Stimulated activated CD8-positive, alpha-beta memory T cell treated with anti-CD3 and anti-CD28 coated beads, Interleukin-15, amount 100 ng/mL, for 4 hours (primary cell): ENCODE results near the gene AKAP14.
"Not testable (repeated sequence)": the region's sequence is repeated elsewhere in the genome, so short reads cannot be mapped to it uniquely, and the experiment has no call there.

Source experiments
- DNase-seq, 2 donors: peaks; one replicate each; pipeline ENCODE4 v3.0.0-alpha.2; 2020; ENCODE audit warnings: low read depth in 2 of 2

AKAP14 gene

DNA sequence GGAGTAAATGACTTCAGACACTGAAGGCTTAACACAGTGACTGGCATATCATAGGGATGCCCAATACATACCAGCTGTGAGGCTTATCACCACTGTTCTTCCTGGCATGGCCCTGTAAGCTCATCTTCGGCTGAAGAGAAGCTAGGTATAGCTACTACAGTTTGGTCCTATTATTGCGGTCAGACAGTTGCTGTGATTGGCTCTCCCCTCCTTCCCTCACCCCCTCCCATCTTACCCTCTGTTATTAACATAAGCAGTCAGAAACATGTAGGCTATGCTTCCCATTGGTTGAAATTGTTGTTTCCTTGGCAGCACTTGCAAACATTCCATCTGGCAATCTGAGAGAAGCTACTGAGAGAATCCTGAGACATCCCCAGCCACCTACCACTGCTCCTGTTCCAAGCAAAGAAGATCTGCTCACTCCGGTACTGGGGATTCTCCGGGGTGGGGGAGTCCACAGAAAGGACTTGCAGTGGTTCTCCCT, at the start of gene AKAP14:
Gene AKAP14 (plus strand): TSS at position 51 of the 484 bp plus-strand sequence. CDS start 7,331 bp downstream, outside the sequence.
- DNase-seq: no peak

DNA sequence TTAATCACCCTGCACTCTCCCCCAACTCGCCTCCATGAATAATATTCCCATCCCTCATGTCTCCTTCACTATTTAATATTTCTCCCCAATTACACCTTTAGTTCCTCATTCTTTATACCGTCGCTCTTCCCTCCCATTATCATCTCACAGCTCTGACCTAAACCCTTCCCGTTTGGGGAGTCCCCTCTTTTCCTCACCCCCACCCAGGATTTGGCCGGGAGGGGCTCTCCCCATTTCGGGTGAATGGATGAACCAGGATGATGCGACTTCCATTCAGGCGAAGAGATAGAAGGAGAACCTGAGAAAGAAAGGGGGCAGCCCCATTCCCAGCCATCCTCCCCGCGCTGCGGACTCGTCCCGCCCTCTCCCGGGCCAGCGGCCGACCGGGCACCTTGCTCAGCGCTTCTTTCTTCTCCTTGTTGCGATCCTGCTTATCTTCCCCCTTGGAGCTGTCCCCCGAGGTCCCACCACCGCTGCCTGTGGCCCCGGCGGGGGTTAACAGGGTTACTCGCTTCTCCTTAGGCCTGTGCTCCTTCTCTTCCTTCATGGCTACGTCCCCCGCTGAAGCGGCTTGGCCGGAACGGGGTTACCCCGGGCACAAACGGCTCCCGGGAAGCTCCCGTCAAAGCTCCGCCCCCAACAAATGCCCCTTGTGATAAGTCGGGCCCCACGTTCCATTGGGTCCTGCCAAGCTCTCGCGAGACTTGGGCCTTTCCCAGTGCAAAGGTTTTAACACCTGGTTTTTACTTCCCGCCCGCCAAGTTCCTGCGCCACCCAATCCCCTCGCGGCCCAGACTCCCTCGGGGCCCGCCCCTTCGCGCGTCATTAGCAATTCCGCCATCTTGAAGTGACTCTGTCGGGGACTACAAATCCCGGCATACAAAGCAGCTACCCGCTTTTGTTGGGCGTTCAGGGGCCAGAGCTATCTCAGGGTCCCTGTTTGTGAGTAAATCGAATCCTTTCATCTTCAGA, 43.0 kb upstream of the AKAP14 start, which contains the start of gene UPF3B:
Gene UPF3B (minus strand): TSS at position 582 of the 972 bp plus-strand sequence. CDS start 35 bp downstream, at position 547.
- peak; percentile 87 to 89 for DNase-seq

DNA sequence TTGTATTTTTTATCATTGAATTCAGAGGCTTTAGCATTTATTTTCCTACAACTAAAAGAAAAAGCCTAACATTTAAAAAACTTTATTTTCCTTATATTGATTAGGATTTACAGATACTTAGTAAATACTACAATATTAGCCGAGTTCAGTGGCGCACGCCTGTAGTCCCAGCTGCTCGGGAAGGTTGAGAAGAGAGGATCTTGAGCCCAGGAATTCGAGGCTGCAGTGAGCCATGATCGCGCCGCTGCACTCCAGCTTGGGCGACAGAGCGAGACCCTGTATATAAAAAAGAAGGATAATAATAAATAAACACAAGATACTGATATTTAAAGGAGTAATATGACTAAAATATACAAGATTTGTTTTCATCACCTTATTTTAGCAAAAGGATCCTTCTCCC, 42.2 kb upstream of the AKAP14 start:
- DNase-seq: no peak

DNA sequence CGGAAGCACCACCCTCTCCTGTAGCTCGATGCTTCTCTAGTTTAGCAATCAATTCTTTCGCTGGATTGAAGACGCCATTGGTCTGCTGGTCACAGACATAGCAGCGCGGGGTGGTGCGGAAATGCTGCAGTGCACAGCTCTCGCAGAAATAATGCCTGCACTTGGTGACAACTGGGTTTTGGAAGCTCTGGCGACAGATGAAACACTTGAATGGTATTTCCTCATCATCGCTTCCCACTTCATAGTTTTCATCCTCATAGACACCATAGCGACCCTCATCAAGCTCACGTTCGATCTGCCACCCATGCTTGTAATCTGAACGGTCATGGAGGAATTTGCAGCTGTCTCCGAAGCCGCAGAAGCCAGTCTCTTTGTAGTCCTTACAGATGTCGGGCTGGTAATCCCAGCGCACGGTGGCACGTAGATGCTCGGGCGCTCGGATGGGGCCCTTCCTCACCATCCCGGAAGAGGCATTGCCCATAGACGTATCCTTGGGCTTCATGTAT, 25.0 kb upstream of the AKAP14 start:
- no peak for DNase-seq

DNA sequence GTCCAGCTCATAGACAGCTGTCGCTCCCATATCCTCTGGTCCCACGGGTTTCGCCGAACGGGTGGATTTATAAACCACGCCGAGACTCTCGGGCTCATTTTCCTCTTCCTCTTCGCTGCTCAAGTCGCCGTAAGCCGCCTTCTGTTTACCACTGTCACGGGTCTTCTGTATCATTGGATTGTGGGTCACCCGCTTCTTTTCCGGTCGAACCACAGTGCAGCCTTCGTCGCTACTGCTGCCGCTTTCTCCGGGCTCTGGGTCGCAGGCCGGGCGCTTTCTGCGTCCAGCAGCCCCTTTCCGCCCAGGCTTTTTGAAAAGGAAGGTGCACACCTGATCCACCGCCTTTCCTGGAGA, 24.5 kb upstream of the AKAP14 start:
- no peak for DNase-seq

DNA sequence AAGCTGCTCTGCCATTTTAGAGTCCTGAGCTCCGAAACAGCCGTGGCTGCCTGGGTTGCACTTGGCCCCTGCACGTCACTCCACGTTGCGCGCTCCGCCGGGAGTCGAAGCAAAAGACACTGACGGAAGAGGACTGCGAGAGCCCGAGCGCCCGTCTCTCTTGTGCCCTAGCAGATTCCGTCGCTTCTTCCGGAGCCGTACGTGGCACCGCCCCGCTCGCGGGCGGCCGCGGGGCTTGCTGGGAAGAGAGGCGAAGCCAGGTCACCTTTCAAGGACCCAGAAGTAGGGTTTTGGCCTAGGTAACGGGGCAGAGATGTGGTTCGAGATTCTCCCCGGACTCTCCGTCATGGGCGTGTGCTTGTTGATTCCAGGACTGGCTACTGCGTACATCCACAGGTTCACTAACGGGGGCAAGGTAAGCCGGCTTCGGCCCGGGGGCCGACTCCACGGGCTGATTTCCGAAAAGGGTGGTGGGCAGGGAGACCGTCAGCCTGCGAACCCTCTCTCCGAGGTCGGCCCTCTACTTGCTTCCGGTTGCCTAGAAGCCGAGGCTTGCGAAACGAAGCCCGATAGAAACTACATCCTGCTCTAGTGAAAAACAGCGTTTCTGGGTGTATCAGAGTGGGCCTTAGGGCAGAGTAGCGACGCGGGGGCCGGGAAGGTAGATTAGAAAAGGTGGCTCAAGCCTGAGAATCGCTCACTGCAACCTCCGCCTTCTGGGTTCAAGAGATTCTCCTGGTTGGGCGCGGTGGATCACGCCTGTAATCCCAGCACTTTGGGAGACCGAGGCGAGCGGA, 23.9 kb upstream of the AKAP14 start, which contains the start of the genes NDUFA1 and RNF113A:
Gene NDUFA1 (plus strand): TSS at position 234 of the 797 bp plus-strand sequence. CDS start 80 bp downstream, at position 314.
Gene RNF113A (minus strand): TSS at position 135 of the 797 bp plus-strand sequence. CDS start 120 bp downstream, at position 15.
- peak; percentile 68 to 72 for DNase-seq

DNA sequence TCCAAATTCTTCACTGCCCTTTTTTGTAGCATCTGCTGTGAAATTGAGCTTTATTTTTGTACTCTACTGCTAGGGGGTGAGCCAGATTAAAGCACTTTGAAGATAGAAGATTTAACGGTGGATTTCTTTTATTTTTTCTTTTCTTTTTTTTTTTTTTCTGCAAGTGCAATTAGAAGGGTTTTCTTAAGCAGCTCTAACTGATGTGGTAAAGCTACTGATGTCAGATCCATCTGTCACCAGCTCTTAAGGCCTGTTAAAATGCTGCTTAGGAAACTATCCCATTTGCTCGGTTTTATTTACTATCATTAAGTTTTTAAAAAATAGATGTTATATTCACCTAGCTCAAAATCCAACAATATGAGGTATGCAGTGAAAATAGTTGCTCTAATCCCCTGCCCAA, 17.0 kb upstream of the AKAP14 start:
- DNase-seq: no peak

DNA sequence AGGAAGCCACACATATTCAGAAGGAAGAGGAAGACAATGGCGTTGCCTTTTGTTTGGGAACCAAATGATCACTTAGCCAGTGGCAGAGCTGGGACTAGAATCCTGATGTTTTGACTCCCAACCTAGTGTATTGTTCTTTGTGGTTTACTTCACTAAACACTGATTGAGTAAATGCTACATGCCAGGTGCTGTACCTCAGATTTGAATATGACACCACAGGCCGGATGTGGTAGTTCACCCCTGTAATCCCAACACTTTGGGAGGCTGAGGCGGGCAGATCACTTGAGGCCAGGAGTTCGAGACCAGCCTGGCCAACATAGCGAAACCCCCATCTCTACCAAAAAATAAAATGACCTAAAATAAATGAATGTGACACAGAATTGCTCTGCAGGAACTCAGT, 15.6 kb upstream of the AKAP14 start:
- DNase-seq: no peak

DNA sequence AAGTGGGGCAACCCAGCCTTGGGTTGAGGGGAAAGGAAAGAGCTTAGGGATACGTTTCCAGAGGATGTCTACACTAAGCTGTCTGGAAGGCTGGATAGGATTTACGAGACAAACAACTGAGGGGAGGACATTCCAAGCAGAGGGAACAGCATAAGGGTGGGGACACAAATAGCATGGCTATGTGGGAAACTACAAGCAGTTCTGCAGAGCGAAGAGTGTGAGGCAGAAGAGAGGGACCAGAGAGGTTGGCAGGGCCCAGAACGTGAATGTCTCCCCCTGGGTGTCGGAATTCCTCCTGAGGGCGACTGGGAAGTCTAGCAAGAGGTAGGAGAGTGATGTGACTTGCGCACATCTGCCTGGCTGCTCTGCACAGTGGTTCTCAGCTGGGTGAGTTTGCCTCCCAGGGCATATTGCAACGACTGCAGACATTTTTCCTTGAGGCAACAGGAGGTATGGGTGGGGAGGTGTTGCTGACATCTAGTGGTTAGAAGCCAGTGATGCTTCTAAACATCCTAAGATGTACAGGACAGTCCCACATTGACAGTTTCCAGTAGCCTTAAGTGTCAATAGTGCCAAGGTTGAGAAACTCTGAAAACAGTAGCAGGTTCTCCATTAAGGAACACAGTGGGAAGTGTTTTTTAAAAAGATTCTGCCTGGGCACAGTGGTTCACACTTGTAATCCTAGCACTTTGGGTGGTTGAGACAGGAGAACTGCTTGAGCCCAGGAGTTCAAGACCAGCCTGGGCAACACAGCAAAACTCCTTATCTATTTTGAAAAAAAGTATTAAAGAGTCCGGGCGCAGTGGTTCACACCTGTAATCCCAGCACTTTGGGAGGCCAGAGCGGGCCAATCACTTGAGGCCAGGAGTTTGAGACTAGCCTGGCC, 14.9 kb upstream of the AKAP14 start:
- DNase-seq: no peak

DNA sequence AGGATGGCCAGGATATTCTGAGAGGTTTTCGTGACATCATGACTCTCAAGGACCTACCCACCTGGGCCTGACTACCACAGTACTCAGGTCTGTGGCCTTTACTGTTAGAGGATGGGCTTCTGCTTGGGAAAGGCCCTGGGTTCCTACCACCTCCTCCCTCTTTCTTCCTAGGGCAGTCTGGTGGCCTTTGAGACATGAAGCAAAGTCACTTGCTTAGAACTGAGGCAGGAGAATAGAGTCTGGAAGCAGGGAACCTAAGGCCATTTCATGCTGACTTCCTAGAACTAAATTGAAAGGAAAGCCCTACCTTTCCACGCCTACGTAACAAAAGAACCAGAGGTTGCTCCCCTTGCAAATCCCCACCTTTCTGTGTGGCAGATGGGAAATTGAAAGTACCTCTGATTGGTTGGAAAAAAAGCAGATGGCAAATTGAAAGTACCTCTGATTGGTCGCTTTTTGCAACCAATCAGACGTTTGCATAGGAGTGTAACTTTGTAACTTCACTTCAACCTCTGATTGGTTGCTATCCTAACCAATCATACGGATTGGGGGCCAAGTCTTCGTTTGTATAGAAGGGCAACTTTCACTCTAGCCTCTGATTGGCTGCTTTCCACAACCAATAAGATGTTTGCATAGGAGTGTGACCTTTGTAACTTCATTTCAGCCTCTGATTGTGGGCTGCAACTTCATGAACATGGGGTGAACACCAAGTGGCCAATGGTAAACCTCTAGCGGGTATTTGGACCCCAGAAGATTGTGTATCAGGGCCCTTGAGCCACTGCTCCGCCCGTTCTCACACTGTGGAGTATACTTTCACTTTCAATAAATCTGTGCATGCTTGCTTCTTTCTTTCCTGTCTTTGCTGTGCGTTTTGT, 9.9 kb upstream of the AKAP14 start:
- DNase-seq: no peak

DNA sequence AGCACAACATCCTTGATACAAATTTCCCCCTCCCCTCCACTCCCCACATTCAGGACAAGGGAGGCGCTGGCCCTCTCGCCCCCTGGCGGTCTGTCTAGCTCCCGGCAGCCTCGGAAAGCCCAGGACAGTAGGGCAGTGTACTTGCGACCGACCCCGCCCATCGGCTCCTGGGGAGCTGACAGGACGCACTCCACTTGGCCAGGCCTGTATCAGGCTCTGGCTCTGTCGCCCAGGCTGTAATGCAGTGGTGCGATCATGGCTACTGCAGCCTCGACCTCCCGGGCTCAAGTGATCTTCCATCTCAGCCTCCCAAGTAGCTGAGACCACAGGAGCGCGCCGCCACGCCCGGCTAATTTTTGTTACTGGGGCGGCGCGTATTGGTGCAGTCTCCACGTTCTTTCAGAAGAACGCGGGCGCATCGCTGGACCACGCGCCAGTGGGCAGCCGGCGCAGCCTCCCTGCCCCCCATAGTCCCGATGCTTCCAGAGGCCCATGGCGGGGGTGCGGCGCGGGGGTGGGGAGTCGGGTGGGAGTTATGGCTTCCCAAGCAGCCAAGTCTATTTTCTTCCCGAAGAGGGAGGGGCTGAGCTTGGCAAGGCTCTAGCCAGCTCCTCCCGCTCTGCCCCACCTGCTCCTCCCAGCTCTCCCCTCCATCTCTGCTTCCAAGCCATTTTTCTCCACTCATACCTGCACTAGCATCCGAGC, 7.8 kb upstream of the AKAP14 start:
- peak in 1 of 2 donors; percentile 22 for DNase-seq

DNA sequence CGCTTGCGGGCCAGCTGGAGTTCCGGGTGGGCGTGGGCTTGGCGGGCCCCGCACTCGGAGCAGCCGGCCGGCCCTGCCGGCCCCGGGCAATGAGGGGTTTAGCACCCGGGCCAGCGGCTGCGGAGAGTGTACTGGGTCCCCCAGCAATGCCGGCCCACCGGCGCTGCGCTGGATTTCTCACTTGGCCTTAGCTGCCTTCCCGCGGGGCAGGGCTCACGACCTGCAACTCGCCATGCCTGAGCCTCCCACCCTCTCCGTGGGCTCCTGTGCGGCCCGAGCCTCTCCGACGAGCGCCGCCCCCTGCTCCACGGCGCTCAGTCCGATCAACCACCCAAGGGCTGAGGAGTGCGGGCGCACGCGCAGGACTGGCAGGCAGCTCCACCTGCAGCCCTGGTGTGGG, 5.1 kb upstream of the AKAP14 start:
- DNase-seq: not testable (repeated sequence)

DNA sequence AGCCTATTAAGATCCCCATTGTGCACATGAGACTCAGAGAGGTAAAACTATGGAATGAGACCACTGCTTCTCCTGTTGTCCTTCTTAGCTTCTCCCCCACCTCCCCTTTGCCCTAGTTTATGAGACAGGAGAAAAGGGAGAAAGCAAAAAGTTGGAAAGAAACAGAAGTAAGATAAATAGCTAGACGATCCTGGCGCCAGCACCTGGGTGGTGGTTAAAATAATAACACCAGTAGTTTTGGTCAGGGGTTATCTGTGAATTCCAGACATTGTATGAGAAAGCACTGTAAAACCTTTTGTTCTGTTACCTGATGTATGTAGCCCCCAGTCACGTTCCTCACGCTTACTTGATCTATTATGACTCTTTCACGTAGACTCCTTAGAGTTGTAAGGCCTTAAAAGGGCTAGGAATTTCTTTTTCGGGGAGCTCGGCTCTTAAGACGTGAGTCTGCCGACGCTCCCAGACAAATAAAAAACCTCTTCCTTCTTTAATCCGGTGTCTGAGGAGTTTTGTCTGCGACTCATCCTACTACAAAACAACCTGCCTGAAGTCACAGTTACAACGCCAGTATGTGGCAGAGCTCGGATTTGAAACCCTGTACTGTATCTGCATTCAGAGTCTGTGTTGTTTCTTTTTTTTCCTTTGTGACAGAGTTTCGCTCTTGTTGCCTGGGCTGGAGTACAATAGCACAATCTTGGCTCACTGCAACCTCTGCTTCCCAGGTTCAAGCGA, 3.6 kb upstream of the AKAP14 start:
- not testable (repeated sequence) for DNase-seq

DNA sequence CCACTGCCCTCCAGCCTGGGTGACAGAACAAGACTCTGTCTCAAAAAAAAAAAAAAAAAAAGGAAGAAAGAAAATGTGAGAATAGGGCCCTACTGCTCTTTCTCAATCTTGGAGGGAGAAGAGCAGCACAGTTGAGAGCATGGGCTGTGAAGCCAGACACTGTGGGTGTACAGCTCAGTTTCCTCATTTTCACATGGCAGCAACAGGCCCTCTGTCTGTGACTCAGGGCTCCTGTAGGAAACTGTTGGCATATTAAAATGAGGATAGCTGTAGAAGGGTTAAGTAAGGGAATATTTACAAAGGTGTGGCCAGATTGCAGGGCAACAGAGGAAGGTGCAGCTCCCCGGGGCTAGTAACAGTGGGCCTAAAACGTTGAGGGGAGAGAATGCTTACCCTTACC, 3.4 kb downstream of the AKAP14 start:
- DNase-seq: no peak

DNA sequence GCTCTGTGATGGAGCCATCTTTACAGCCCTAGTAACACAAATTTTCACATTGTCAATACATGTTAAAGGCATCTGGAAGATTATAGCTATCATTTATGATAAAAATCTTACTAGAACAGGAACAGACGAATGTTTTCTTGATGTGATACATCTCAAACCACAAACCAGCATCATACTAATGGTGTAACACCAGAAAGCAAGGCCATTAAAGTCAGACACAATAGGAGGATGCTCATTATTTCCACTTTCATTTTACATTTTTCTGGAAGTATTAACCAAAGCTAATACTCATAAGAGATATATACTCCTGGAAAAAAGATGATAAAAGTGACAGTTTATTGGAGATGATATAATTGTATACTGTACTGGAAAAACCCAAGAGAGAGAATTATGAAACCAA, 5.3 kb downstream of the AKAP14 start:
- no peak for DNase-seq

DNA sequence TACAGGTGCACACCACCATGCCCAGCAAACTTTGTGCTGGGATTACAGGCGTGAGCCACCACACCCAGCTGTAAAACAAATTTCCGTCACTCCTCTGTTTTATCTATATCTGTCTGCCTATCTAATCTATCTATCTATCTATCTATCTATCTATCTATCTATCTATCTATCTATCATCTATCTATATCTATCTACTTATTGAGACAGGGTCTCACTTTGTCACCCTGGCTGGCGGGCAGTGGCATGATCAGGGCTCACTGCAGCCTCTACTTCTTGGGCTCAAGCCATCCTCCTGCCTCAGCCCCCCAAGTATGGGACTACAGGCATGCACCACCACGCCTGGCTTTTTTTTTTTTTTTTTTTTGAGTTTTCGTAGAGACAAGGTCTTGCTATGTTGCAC, 20.6 kb downstream of the AKAP14 start:
- DNase-seq: no peak

DNA sequence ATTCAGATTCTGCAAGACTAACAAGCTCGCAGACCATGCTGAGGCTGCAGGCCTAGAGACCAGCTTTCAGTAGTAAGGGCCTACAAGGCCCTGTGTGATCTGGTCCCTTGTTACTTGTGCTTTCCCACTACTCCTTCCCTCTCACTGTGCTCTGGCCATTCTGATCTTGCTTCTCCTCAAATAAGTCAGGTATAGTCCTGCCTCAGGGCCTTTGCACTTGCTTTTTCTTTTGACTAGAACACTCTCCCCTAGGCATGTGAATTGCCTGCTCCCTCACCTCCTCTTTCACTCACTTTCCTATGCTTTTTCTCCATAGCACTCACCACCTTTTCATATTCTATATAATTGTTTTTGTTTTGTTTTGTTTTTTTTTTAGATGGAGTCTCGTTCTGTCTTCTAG, 22.2 kb downstream of the AKAP14 start:
- DNase-seq: no peak

DNA sequence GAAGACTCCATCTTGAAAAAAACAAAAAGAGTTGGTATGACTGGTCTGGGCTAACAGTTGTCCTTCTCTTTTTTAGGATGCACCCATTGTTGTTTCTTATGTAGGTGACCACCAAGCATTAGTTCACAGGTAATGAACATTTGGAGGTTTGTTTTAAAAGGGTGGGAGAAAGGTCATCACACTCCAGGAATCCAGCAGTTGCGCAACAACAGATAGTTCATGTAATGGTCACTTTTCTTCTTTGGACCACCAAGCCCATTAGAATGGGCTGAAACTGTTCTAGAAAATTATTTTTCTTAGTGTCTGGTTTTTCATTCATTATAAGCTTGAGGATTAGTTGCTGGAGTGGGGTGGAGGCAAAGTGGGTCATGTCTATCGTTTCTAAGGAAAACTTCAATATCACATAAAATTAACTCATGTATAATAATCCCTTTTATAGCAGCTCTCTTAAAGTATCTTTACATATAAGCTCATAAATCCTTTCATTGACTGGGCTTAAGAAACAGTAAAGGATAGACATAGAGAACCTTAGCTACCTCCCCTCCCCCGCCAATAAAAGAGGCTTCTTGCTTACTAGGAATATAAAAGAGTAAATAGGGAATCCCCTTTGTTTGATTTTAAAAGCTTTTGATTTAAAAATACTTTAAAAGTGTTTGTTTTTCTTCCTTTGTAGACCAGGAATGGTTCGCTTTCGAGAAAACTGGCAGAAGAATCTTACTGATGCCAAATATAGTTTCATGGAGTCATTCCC, 24.3 kb downstream of the AKAP14 start:
- no peak for DNase-seq
